HG03354 (cell line): ENCODE results near the gene CACNA1H.
"Not testable (repeated sequence)": the region's sequence is repeated elsewhere in the genome, so short reads cannot be mapped to it uniquely, and the experiment has no call there.

Experiments
- ATAC-seq: cut with Tn5 transposase; IDR thresholded peaks from one replicate; pipeline ENCODE4 v1.9.1; 2021; ENCODE audit warnings: mild to moderate bottlenecking; ENCODE audit not compliant: unreplicated experiment, poor library complexity, severe bottlenecking

The CACNA1H gene

GRCh38 chr16:1184156-1184868 is 31.4 kb downstream of the CACNA1H start:
- ATAC-seq = no peak

GRCh38 chr16:1184980-1185379 is 32.1 kb downstream of the CACNA1H start:
- no peak for ATAC-seq

GRCh38 chr16:1185460-1186207 is 32.7 kb downstream of the CACNA1H start:
- not testable (repeated sequence) for ATAC-seq

- ATAC-seq = no peak
Observed at GRCh38 chr16:1188432-1189189, 35.7 kb downstream of the CACNA1H start.

- ATAC-seq = no peak
Observed at GRCh38 chr16:1189455-1189854, 36.5 kb downstream of the CACNA1H start.

- ATAC-seq = not testable (repeated sequence)
Observed at GRCh38 chr16:1190789-1191188, 37.9 kb downstream of the CACNA1H start.

- ATAC-seq = no peak
Observed at GRCh38 chr16:1192384-1193073, 39.6 kb downstream of the CACNA1H start.

GRCh38 chr16:1193143-1193824 is 40.4 kb downstream of the CACNA1H start:
- no peak for ATAC-seq

- ATAC-seq = no peak
Observed at GRCh38 chr16:1193825-1194581, 41.1 kb downstream of the CACNA1H start.

GRCh38 chr16:1194665-1195392 is 41.9 kb downstream of the CACNA1H start:
- ATAC-seq = no peak

- ATAC-seq = no peak
Observed at GRCh38 chr16:1195393-1195666, 42.4 kb downstream of the CACNA1H start.

- no peak for ATAC-seq
Observed at GRCh38 chr16:1196494-1196893, 43.6 kb downstream of the CACNA1H start.

- no peak for ATAC-seq
Observed at GRCh38 chr16:1197237-1197866, 44.4 kb downstream of the CACNA1H start.

- ATAC-seq = no peak
Observed at GRCh38 chr16:1198194-1198593, 45.3 kb downstream of the CACNA1H start.

- not testable (repeated sequence) for ATAC-seq
Observed at GRCh38 chr16:1198671-1199346, 45.9 kb downstream of the CACNA1H start.

GRCh38 chr16:1199347-1200013 is 46.6 kb downstream of the CACNA1H start:
- ATAC-seq = no peak
